ENCODE results near the gene CCBE1. TPM values are rescaled to one million over a fixed set of nuclear protein-coding genes. Genes with fewer than 3 reads are reported as not detected.
A peak's percentile ranks its signal among the peaks of the same experiment; 100 is the strongest.

Gene CCBE1
- total and polyA plus RNA-seq, 7 donors = 0.23 to 61.1 (median 38.9) TPM

DNA sequence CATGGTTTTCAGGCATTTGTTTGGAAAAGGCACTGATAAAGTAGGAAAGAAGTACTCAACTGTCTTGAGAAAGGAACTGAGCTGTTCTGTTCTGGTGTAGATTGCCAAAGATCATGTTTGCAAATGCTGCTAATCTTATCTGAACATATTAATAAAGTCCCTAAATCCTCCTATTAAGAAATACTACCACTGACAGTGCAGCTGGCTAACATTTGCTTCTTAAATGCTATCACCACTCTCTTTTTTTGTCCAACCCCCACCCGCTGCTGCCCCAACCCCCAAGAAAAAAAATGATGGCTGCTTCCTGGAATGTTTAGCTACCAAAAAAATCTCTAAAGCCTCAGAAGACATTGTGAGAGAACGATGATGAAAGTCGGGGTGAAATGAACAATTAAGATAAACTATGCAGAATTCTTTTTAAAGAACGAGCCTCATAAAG lies 130.7 kb downstream of the CCBE1 start:
- H3K4me3 ChIP-seq = no peak overlapping the region
- intact Hi-C loops (cut with DNase I) = no loop called here
- no peak for DNase-seq

GRCh38 chr18:59565957-59566356 lies 131.3 kb downstream of the CCBE1 start:
- intact Hi-C loops (cut with DNase I) = no loop called here
- H3K27ac ChIP-seq = peak overlapping the region in 1 of 4 donors; percentile 11

More for the DNA sequence above, 130.7 kb downstream of the CCBE1 start:
- no peaks in the 10 kb centered on the region for H3K36me3 ChIP-seq
- peaks cover 0 to 3% (median 0%) of the 10 kb centered on the region in 4 donors for H3K9me3 ChIP-seq
- H3K27ac ChIP-seq = peak overlapping the region in 2 of 4 donors; percentile 42 to 43
- no peaks in the 10 kb centered on the region for H3K27me3 ChIP-seq
- WGBS, 2 donors = 69 to 75% methylated on average over 4 of the region's 4 CpGs
- H3K4me1 ChIP-seq = peaks cover 0 to 84% (median 68%) of the 10 kb centered on the region in 4 donors
- TF ChIP-seq POLR2A (IDR thresholded peaks at IDR 0.05) = no peak
- TF ChIP-seq POLR2AphosphoS5 (IDR thresholded peaks at IDR 0.05) = peak in 1 of 4 donors; percentile 1

GRCh38 chr18:59564561-59564960 lies 132.7 kb downstream of the CCBE1 start:
- TF ChIP-seq POLR2A (IDR thresholded peaks at IDR 0.05) = no peak
- no peak for TF ChIP-seq EP300 (IDR thresholded peaks at IDR 0.05)
- TF ChIP-seq CTCF (IDR thresholded peaks at IDR 0.05) = no peak
- no peak for TF ChIP-seq POLR2AphosphoS5 (IDR thresholded peaks at IDR 0.05)
- Histone ChIP-seq H3K27me3 (no peaks in the 10 kb centered on the region), H3K36me3 (no peaks in the 10 kb centered on the region), H3K27ac (no peak overlapping the region), H3K4me3 (no peak overlapping the region), H3K4me1 (peaks cover 0 to 73% (median 53%) of the 10 kb centered on the region in 4 donors), H3K9me3 (peaks cover 0 to 3% (median 0%) of the 10 kb centered on the region in 4 donors)
- no peak for DNase-seq
- intact Hi-C loops (cut with DNase I) = loop anchor here (5.0 kb wide), 1 partner anchor 47 kb away; no protein-coding TSS in a partner anchor
- WGBS, 2 donors = 80 to 87% methylated on average over 3 of the region's 3 CpGs

More at GRCh38 chr18:59565957-59566356, 131.3 kb downstream of the CCBE1 start:
- H3K36me3 ChIP-seq = no peaks in the 10 kb centered on the region
- H3K9me3 ChIP-seq = peaks cover 0 to 3% (median 0%) of the 10 kb centered on the region in 4 donors
- H3K4me3 ChIP-seq = no peak overlapping the region
- WGBS, 2 donors = 72 to 80% methylated on average over 3 of the region's 3 CpGs
- TF ChIP-seq POLR2A (IDR thresholded peaks at IDR 0.05) = no peak
- TF ChIP-seq POLR2AphosphoS5 (IDR thresholded peaks at IDR 0.05) = no peak
- no peak for TF ChIP-seq EP300 (IDR thresholded peaks at IDR 0.05)
- TF ChIP-seq CTCF (IDR thresholded peaks at IDR 0.05) = no peak
- no peak for DNase-seq
- no peaks in the 10 kb centered on the region for H3K27me3 ChIP-seq
- peaks cover 0 to 82% (median 67%) of the 10 kb centered on the region in 4 donors for H3K4me1 ChIP-seq

GRCh38 chr18:59563176-59563785 lies 133.9 kb downstream of the CCBE1 start:
- no peak for DNase-seq
- WGBS, 2 donors = 85 to 91% methylated on average over 3 of the region's 3 CpGs
- H3K27me3 ChIP-seq = no peaks in the 10 kb centered on the region
- intact Hi-C loops (cut with DNase I) = loop anchor here (5.0 kb wide), 1 partner anchor 46 kb away; no protein-coding TSS in a partner anchor
- H3K36me3 ChIP-seq = no peaks in the 10 kb centered on the region
- TF ChIP-seq EP300 (IDR thresholded peaks at IDR 0.05) (no peak), POLR2AphosphoS5 (IDR thresholded peaks at IDR 0.05) (no peak), CTCF (IDR thresholded peaks at IDR 0.05) (no peak), POLR2A (IDR thresholded peaks at IDR 0.05) (no peak)
- H3K27ac ChIP-seq = peak overlapping the region in 2 of 4 donors; percentile 11 to 24
- H3K9me3 ChIP-seq = peaks cover 0 to 3% (median 0%) of the 10 kb centered on the region in 4 donors
- H3K4me1 ChIP-seq = peaks cover 0 to 63% (median 44%) of the 10 kb centered on the region in 4 donors
- no peak overlapping the region for H3K4me3 ChIP-seq

DNA sequence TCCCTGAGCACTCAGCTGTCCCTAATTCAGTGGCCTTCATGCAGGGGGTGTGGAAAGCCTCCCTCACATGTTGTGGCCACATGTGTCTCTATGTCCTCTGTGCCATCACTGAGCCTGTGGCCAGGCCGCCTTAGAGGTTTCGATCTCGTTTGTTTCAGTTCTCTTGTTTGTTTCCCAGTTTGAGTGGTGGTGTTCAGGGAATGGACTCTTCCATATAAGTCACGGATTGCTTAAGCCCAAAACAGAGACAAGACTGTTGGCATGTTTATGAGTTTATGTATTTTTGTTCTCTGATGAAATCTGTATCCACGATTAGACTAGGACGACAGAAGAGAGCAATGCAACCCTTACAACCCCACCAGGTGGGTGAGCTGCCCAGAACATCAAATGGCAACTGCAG lies 134.5 kb downstream of the CCBE1 start:
- intact Hi-C loops (cut with DNase I) = loop anchor here (5.0 kb wide), 1 partner anchor 45 kb away; no protein-coding TSS in a partner anchor
- Histone ChIP-seq H3K4me1 (peaks cover 0 to 58% (median 39%) of the 10 kb centered on the region in 4 donors), H3K27ac (no peak overlapping the region), H3K4me3 (no peak overlapping the region), H3K9me3 (peaks cover 0 to 3% (median 0%) of the 10 kb centered on the region in 4 donors), H3K27me3 (no peaks in the 10 kb centered on the region), H3K36me3 (no peaks in the 10 kb centered on the region)
- WGBS, 2 donors = 77% methylated on average over 6 of the region's 6 CpGs
- no peak for DNase-seq
- no peak for TF ChIP-seq POLR2AphosphoS5 (IDR thresholded peaks at IDR 0.05)
- no peak for TF ChIP-seq POLR2A (IDR thresholded peaks at IDR 0.05)
